ENCODE results near the gene MINK1.
"Not testable (repeated sequence)": the region's sequence is repeated elsewhere in the genome, so short reads cannot be mapped to it uniquely, and the experiment has no call there.

Gene MINK1

GRCh38 chr17:4812690-4813089 is 20.4 kb upstream of the MINK1 start:
- DNase-seq, result no peak

- DNase-seq, result no peak
Observed at GRCh38 chr17:4815043-4815675, 18.0 kb upstream of the MINK1 start.

DNA sequence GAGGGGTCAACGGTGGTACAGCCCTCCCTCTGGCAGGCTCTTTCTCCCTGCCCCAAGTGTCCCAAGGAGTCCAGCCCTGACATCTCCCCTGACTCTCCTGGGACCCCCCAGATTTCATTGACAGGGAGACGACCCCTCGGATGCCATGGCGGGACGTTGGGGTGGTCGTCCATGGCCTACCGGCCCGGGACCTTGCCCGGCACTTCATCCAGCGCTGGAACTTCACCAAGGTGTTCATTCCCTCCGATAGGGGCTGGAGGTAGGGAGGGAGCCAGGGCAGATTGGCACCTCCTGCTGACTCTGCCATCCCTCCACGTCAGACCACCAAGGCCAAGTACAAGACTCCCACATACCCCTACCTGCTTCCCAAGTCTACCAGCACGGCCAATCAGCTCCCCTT is 16.3 kb upstream of the MINK1 start:
- DNase-seq, result no peak

DNA sequence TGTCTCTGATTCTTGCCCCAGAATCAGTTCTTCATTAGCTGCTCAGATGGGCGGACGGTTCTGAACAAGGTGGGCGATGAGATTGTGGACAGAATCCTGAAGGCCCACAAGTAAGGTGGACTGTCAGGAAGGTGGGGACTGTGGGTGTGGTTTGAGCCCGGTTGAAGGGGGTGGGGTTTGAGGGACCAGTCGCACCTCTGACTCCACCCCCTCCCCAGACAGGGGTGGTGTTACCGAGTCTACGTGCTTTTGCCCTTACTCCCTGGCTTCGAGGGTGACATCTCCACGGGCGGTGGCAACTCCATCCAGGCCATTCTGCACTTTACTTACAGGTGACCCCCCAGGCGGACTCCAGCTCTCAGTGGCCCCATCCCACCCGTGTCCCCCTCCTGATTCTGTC is 14.9 kb upstream of the MINK1 start:
- no peak for DNase-seq

- no peak for DNase-seq
Observed at GRCh38 chr17:4822835-4823234, 10.3 kb upstream of the MINK1 start.

GRCh38 chr17:4823373-4824089 is 9.6 kb upstream of the MINK1 start:
- no peak for DNase-seq

- peak; percentile 12 for DNase-seq
Observed at GRCh38 chr17:4827399-4827798, 5.7 kb upstream of the MINK1 start.

DNA sequence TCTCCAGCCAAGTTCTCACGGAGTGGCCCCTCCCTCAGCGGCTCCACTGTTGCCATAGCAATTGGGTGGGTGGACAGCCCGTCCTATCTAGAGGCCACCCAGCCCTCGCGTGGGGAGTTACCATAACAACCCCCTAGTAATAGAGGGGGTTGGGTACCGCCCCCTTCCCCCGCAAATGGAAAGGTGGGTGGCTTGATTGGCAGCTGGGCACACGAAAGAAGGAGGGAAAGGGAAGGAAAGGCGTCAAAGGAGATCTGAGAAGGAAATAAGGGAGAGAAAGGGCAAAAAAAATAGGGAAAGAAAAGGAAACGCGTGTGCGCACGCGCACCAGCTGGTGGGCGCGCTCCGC is 337 bp upstream of the MINK1 start:
- DNase-seq, result not testable (repeated sequence)

DNA sequence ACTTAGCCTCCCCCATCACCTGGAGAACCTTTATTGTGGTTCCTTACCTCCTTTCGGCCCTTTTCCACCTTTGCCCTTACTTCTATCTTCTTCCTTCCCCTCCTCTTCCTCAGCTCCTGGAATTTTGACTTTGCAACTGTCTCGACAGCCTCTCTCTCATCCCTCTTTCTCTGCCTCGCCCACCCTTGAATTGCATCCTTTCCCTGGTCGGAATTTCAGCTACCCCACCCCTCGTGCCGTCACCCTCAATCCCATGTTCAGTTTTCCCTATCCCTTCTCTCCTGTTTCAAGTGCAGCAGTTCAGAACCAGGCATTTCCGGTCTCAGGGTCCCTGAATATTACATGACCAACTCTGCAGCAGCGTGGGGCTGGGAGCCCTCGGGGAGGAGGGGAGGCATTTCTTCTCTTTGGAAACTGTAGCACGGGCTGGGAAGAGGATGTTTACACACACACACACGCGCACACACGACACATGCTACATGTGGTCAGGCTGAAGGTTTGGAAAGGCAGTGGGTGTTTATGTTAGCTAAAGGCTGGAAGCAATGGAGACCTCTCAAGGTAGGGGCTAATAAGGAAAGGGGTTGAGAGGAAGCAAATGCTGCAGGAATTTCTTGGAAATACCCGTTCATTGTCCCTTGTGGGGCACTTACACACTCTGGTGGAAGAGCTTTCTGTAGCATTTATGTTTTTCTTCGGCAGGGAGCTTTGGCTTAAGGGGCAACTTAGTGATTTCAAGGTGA is 971 bp downstream of the MINK1 start:
- DNase-seq, result no peak

GRCh38 chr17:4834681-4835020 is 1.5 kb downstream of the MINK1 start:
- DNase-seq, result no peak

DNA sequence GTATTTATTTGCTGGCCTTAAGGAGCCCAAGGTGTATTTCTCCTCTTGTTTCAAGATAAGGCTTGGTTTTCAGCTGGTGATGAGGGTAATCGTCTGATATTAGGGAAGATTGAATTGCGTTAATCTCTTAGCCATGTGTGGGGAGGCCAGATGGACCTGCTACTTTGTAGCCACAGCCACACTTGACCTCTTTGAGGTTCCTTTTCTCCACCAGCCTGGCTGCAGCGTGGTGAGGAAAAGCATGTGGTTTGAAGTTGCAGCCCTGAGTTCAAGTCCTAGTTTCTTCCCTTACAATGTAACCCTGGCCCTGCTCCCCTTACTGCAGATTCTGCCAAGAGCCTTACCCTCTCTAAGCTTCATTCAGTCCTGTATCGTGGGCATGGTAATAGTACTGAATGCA is 3.1 kb downstream of the MINK1 start:
- DNase-seq, result no peak

DNA sequence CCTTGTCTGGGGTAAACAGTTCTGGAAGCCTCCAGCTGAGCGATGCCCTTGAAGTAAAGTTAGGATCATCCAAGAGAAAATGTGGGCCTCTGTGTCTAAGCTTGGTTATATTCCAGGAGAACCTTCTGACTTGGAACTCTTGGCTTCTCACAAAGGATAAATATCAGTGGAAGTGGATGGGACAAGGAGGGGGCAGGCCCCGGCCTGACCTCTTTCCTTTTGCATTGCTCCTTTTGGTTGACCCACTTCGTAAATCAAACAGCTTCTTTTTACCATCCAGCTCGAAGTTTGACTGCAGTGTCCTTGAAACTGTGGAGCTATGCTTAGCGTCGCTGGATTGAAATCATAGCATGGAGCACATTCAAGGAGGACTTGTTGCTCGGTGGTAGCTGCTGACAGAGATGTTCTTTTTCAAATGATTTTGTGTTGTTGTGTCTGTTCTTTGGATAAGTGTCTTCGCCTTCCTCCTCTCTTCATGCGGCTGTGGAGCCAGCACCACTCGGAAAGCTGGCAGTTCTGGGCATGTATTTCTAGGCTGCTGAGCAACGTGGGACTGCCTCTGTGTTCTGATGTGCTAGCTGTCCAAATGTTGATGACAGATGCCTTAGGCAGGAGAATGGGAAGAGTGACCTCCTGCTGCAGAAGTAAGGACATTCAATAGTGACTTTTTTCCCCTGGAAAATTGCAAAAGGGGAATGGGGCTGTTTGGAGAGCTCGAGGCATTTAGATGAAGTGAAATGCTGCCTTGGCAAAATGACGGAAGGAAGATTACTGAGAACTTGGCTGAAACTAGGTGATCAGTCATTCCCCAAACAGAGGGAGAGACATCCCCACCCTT is 4.5 kb downstream of the MINK1 start:
- DNase-seq, result no peak

GRCh38 chr17:4838309-4838785 is 5.2 kb downstream of the MINK1 start:
- no peak for DNase-seq

DNA sequence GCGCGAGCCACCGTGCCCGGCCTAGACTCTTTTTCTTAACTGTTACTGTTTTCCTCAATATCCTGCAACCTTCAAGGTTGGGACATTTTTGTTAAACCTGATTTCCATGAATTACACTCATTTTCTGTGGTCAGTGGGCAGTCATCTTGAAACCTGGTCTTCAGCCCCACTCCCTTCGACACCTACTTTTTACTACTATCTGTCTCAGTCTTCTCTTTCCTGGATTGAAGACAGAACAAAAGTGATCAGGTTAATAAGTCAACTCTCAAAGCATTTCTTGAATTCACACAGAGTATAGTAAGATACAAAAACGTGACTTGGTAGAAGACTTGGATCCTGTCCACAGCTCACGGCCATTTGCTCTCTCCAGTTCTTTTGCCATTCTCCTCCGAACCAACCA is 6.1 kb downstream of the MINK1 start:
- DNase-seq, result no peak

- DNase-seq, result no peak
Observed at GRCh38 chr17:4839965-4840892, 7.1 kb downstream of the MINK1 start.

DNA sequence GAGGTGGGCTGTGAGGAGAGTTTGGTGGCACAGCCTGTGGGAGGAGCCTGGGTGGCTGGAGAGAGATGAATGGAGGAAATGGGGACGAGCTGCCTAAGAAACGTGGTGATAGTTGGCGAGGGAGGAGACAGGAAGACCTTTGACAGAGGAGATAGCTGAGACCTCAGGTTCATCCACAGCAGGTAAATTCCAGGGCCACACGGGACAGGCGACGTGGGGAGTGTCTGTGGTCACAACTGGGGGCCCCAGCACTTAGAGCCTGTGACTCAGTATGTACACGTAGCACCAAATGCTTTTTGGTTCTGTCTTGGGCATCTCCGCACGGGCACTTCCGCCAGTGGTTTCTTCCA is 7.7 kb downstream of the MINK1 start:
- DNase-seq, result no peak

- DNase-seq, result no peak
Observed at GRCh38 chr17:4842376-4842775, 9.2 kb downstream of the MINK1 start.

DNA sequence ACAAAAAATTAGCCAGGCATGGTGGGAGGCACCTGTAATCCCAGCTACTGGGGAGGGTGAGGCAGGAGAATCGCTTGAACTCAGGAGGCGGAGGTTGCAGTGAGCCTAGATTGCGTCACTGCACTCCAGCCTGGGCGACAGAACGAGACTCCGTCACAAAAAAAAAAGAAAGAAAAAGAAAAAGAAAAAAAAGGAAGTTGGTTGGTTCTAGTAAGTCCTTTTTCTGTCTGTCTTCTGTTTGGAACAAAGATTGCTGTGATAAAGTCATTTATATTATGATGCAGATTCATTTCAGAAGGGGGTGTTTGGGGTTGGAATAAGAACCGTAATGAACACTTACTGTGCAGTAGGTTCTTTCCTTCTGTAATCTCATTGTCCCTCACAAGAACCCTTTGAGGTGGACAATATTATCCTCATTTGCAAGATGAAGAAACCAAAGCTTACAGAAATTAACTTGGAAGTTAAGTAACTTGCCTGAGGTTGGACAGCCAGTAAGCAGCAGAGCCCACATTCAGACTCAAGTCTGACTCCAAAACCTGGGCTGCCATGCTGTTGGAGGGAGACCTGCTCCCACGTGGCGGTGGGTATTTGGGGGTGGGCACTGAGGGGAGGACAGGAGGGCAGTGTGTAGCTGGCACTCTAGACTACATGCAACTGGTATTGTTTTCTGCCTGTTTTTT is 10.3 kb downstream of the MINK1 start:
- DNase-seq, result no peak

- DNase-seq, result no peak
Observed at GRCh38 chr17:4845118-4845517, 12.0 kb downstream of the MINK1 start.

GRCh38 chr17:4846635-4847390 is 13.7 kb downstream of the MINK1 start:
- DNase-seq, result no peak

DNA sequence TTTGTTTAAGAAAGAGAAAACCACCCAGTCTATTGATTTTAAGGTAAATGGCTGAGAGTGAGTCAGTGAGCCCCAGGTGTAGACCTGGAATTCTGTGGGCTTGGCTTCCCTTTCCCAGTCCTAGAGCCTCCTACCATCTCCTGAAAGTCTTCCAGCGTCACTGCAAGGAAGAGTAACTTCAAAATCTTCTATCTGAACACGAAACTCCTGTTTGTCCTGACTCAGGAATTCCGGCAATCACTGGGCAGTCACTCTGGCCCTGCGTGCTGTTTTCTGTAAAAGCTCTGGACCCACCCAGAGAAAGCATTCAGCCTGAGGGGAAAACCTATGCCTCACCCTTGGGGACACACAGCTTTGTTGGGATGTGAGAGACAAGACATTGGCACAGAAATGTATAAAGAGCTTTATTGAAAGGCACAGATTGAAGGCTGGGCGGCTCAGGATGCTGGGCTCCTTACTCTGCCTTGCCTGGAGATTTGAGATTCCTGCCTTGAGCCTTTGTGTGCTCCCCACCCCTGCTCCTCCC is 15.9 kb downstream of the MINK1 start:
- no peak for DNase-seq

All from COR-L47 (cell line).